GM12878 (cell line): ENCODE data around the gene RNF168. TPM values are rescaled to one million over a fixed set of nuclear protein-coding genes. Genes with fewer than 3 reads are reported as not detected.
"Not testable (repeated sequence)": the region's sequence is repeated elsewhere in the genome, so short reads cannot be mapped to it uniquely, and the experiment has no call there.

Source experiments
- ATAC-seq: fragments of 200-7000 bp; cut with Tn5 transposase; 3 replicates; pipeline ENCODE4 v1.9.1; 2020; ENCODE audit warnings: mild to moderate bottlenecking, moderate library complexity
- BruUV-seq: library from RNA; stranded (reverse); fragments of 400-500 nt; replicated peaks from 2 replicates; lab custom pipeline; 2021; lab: Mats Ljungman, UMichigan
- CTCF ChIA-PET: fragments of 300-600 bp; sonication (Branson Sonifier 250); formaldehyde crosslinking; extraction: SDS; loops from one replicate; lab custom pipeline; 2021; ENCODE audit warnings: inconsistent platforms; lab: Yijun Ruan, JAX
- POLR2A ChIA-PET: fragments of 350-600 bp; formaldehyde crosslinking; extraction: SDS; loops from one replicate; lab custom pipeline; 2021; ENCODE audit warnings: inconsistent platforms; lab: Charles Lee
- RAD21 ChIA-PET: fragments of 300-600 bp; sonication (Branson Sonifier 250); formaldehyde crosslinking; loops from one replicate; lab custom pipeline; 2023; ENCODE audit warnings: antibody characterized with exemption; ENCODE audit not compliant: unreplicated experiment; lab: Charles Lee
- SMC1A ChIA-PET: fragments of 300-600 bp; sonication (Branson Sonifier 250); formaldehyde crosslinking; loops from one replicate; lab custom pipeline; 2023; ENCODE audit not compliant: unreplicated experiment, uncharacterized antibody; lab: Charles Lee
- DNase-seq: peaks from one replicate; pipeline ENCODE4 v3.0.0-alpha.2; 2011; ENCODE audit warnings: low read depth, low spot score
- FAIRE-seq: peaks from 3 replicates; lab custom pipeline; 2011; peaks lifted over from hg19 to GRCh38; lab: Jason Lieb, UNC
- H2AFZ ChIP-seq: 2 replicates; pipeline ENCODE4 v1.6.0; 2011; ENCODE audit warnings: low read depth, low read length, control low read depth; ENCODE audit not compliant: control insufficient read depth
- H3K27ac ChIP-seq: 2 replicates; pipeline ENCODE4 v1.5.1; 2011; ENCODE audit warnings: control low read depth; ENCODE audit not compliant: control insufficient read depth, insufficient read depth
- H3K27me3 ChIP-seq, 2 experiments: replicated peaks in 1 of 2; 2 replicates each; pipeline versions ENCODE4 v1.6.0 to v1.6.1; 2011; ENCODE audit warnings: low read length in 1 of 2; ENCODE audit not compliant: control insufficient read depth in 2 of 2, insufficient read depth in 2 of 2
- H3K36me3 ChIP-seq, 2 experiments: 2 replicates each; pipeline ENCODE4 v1.5.1; 2011; ENCODE audit warnings: low read length in 1 of 2; ENCODE audit not compliant: control insufficient read depth in 2 of 2, insufficient read depth in 2 of 2
- H3K4me1 ChIP-seq: 2 replicates; pipeline ENCODE4 v1.6.1; 2011; ENCODE audit warnings: mild to moderate bottlenecking, low read length, moderate library complexity, mixed read lengths; ENCODE audit not compliant: control insufficient read depth, insufficient read depth
- H3K4me2 ChIP-seq: 2 replicates; pipeline ENCODE4 v1.6.0; 2011; ENCODE audit warnings: control low read depth; ENCODE audit not compliant: control insufficient read depth, insufficient read depth
- H3K4me3 ChIP-seq: fragments of 200-600 bp; sonication (generic); 2 replicates; pipeline ENCODE4 v1.5.1; 2016
- H3K79me2 ChIP-seq: 2 replicates; pipeline ENCODE4 v1.6.0; 2011; ENCODE audit warnings: low read length; ENCODE audit not compliant: control insufficient read depth, insufficient read depth
- H3K9ac ChIP-seq: 2 replicates; pipeline ENCODE4 v1.8.0; 2011; ENCODE audit warnings: low read length, control low read depth, mixed read lengths; ENCODE audit not compliant: control insufficient read depth, insufficient read depth
- H3K9me3 ChIP-seq: replicated peaks from 3 replicates; pipeline ENCODE4 v1.5.1; 2011; ENCODE audit warnings: mild to moderate bottlenecking, low read length; ENCODE audit not compliant: control insufficient read depth, insufficient read depth
- H4K20me1 ChIP-seq: 2 replicates; pipeline ENCODE4 v1.6.0; 2011; ENCODE audit not compliant: control insufficient read depth, insufficient read depth
- E2F8 ChIP-seq: fragments of 450-650 bp; IDR thresholded peaks from 2 replicates; pipeline ENCODE4 v1.6.1; 2018; ENCODE audit warnings: mild to moderate bottlenecking, low read depth, moderate library complexity; ENCODE audit not compliant: partially characterized antibody
- ZNF217 ChIP-seq: fragments of 450-650 bp; IDR thresholded peaks from 2 replicates; pipeline ENCODE4 v1.6.1; 2017; ENCODE audit warnings: antibody characterized with exemption, mild to moderate bottlenecking
- WGBS: methylation state at CpG from one replicate; pipeline ENCODE4 v1.1.6; 2016; ENCODE audit warnings: low lambda C conversion rate; ENCODE audit not compliant: insufficient replicate concordance, insufficient coverage; ENCODE audit errors: missing lambda C conversion rate; 5-methylcytosine and 5-hydroxymethylcytosine counted together
- in situ Hi-C: fragments of 300-500 bp; cut with MboI; formaldehyde crosslinking; loops from 9 replicates; pipeline ENCODE4 v1.14.3; 2018; ENCODE audit warnings: mixed read lengths
- intact Hi-C: fragments of 100-400 bp; cut with micrococcal nuclease; formaldehyde crosslinking; loops from one replicate; pipeline ENCODE4 v1.14.2; 2022; ENCODE audit not compliant: unreplicated experiment
- polyA plus RNA-seq, 11 experiments: library from polyadenylated mRNA; depleted of rRNA in 4 of 11; unstranded in 6 of 11; stranded (reverse) in 5 of 11; fragments of >200 nt; fragmentation: Nextera tagmentation in 4 of 11; fragmentation: Illumina TruSeq in 1 of 11; extraction: Ambion mirVana in 4 of 11; extraction: Trizol in 1 of 11; gene quantifications; 1 replicate in 1 of 11; 2 replicates in 10 of 11; pipeline versions ENCODE4 v1.2.1 to v1.2.3, GENCODE V29; 2011 to 2016; ENCODE audit warnings: inconsistent platforms in 2 of 11, missing spikeins in 2 of 11, low read depth in 1 of 11
- total RNA-seq, 4 experiments: library from RNA; depleted of rRNA in 3 of 4; stranded (reverse); fragments of >200 nt in 3 of 4; fragmentation: Illumina TruSeq in 1 of 4; extraction: Trizol in 1 of 4; gene quantifications; 2 replicates each; pipeline versions ENCODE4 v1.2.1 to v1.2.3, GENCODE V29; 2013 to 2021

The RNF168 gene
- total and polyA plus RNA-seq, 10 of the 15 experiments (the other 5 are each of a cell fraction or from before 2014, with no cell fraction given), result 12.7 to 47.5 (median 24.8) TPM

- not testable (repeated sequence) for H3K9me3 ChIP-seq
- WGBS, result 26% methylated on average over 7 of the region's 7 CpGs
Measured at GRCh38 chr3:196504077-196504398, 470 bp upstream of the RNF168 start.

More at GRCh38 chr3:196504077-196504398, 470 bp upstream of the RNF168 start:
- intact Hi-C loops, result loop anchor here (5.0 kb wide), 1 partner anchor 62 kb away; no protein-coding TSS in a partner anchor
- ChIA-PET CTCF (interaction anchor here (1.1 to 1.7 kb wide), 5 partner anchors 11 to 25 kb away, joined by 4 to 6 read pairs (median 5); partner anchors contain the start of gene SMCO1), RAD21 (interaction anchor here (0.7 to 1.5 kb wide), 4 partner anchors 19 to 186 kb away, joined by 3 to 4 read pairs (median 3); partner anchors contain the start of gene DYNLT2B), POLR2A (interaction anchor here (0.6 to 1.5 kb wide), 3 partner anchors 63 to 227 kb away, joined by 3 to 4 read pairs (median 3); no protein-coding TSS in a partner anchor), SMC1A (interaction anchor here (0.8 to 1.2 kb wide), 2 partner anchors 13 to 68 kb away, joined by 3 read pairs; no protein-coding TSS in a partner anchor)
- peak overlapping the region; percentile 99 for H3K27ac ChIP-seq
- DNase-seq, H4K20me1 ChIP-seq, H3K27me3 ChIP-seq, in situ Hi-C loops, FAIRE-seq, BruUV-seq, H3K36me3 ChIP-seq, H3K4me1 ChIP-seq, ATAC-seq: not testable (repeated sequence)
- H2AFZ ChIP-seq, result peak overlapping the region; percentile 50
- peaks cover 43% of the 10 kb centered on the region for H3K79me2 ChIP-seq
- TF ChIP-seq ZNF217 (peak; percentile 82), E2F8 (peak; percentile 10)
- H3K9ac ChIP-seq, result peak overlapping the region; percentile 96
- peak overlapping the region; percentile 53; the same call in 1 of the 2 replicates for H3K4me3 ChIP-seq
- H3K4me2 ChIP-seq, result peak overlapping the region; percentile 19; the same call in 1 of the 2 replicates
